K562 (cell line): ENCODE measurements around the gene DCAF17. TPM values are rescaled to one million over a fixed set of nuclear protein-coding genes. Genes with fewer than 3 reads are reported as not detected.

Experiments
- ATF7 ChIP-seq: fragments of 450-650 bp; IDR thresholded peaks from 2 replicates; pipeline ENCODE4 v1.7.1; 2014; ENCODE audit warnings: mild to moderate bottlenecking, moderate library complexity
- CC2D1A ChIP-seq: fragments of 450-650 bp; IDR thresholded peaks from 2 replicates; pipeline ENCODE4 v1.6.1; 2017; ENCODE audit warnings: mild to moderate bottlenecking
- CHD1 ChIP-seq: fragments of 200-600 bp; sonication (generic); IDR thresholded peaks from one replicate; pipeline ENCODE4 v1.6.1; 2012; ENCODE audit warnings: mild to moderate bottlenecking, moderate library complexity, low read length, inconsistent platforms
- EGR1 ChIP-seq: fragments of 450-650 bp; conservative IDR thresholded peaks from 2 replicates; pipeline ENCODE4 v1.6.1; 2017; ENCODE audit warnings: mild to moderate bottlenecking
- FOXK1 ChIP-seq: sonication (generic); formaldehyde crosslinking; IDR thresholded peaks from 2 replicates; pipeline ENCODE4 v1.8.0; 2022; ENCODE audit warnings: missing genetic modification reagents, mild to moderate bottlenecking, borderline replicate concordance
- FUS ChIP-seq: fragments of 200-400 bp; formaldehyde crosslinking; optimal IDR thresholded peaks from 2 replicates; pipeline ENCODE3; 2017; ENCODE audit warnings: low read depth, low read length
- HMG20B ChIP-seq: fragments of 250-450 bp; sonication (Bioruptor Pico); IDR thresholded peaks from 2 replicates; pipeline ENCODE4 v1.5.0; 2021; ENCODE audit warnings: mild to moderate bottlenecking
- IRF2 ChIP-seq: sonication (generic); formaldehyde crosslinking; IDR thresholded peaks from 2 replicates; pipeline ENCODE4 v1.8.1; 2022; ENCODE audit warnings: mild to moderate bottlenecking, missing genetic modification reagents
- JUN ChIP-seq, 2 experiments: sonication (generic) in 1 of 2; formaldehyde crosslinking in 1 of 2; IDR thresholded peaks; 2 replicates each; pipeline versions ENCODE4 v1.6.1 to v1.8.0; 2012 to 2022; ENCODE audit warnings: borderline replicate concordance in 2 of 2, mild to moderate bottlenecking in 2 of 2, improper control_type of control experiment in 1 of 2, low read depth in 1 of 2, low read length in 1 of 2, missing genetic modification reagents in 1 of 2
- NCOA1 ChIP-seq: fragments of 450-650 bp; IDR thresholded peaks from 2 replicates; pipeline ENCODE4 v1.6.1; 2016; ENCODE audit warnings: low read depth
- PCBP2 ChIP-seq: fragments of 200-400 bp; formaldehyde crosslinking; IDR thresholded peaks from 2 replicates; pipeline ENCODE4 v1.6.1; 2018; ENCODE audit warnings: low read length, low read depth, mild to moderate bottlenecking, moderate library complexity; ENCODE audit not compliant: poor library complexity, severe bottlenecking
- SMARCE1 ChIP-seq: fragments of 450-650 bp; IDR thresholded peaks from 2 replicates; pipeline ENCODE4 v1.7.1; 2016; ENCODE audit warnings: mild to moderate bottlenecking
- SP2 ChIP-seq: IDR thresholded peaks from 2 replicates; pipeline ENCODE4 v1.6.1; 2011; ENCODE audit warnings: mild to moderate bottlenecking, low read depth, low read length, moderate library complexity; ENCODE audit not compliant: poor library complexity, severe bottlenecking; ENCODE audit errors: extremely low read depth
- TAF7 ChIP-seq: fragments of 450-650 bp; IDR thresholded peaks from 2 replicates; pipeline ENCODE4 v1.6.1; 2016; ENCODE audit warnings: missing genetic modification characterization, missing compliant biosample characterization
- TOE1 ChIP-seq, 2 experiments: fragments of 450-650 bp in 1 of 2; sonication (generic) in 1 of 2; formaldehyde crosslinking in 1 of 2; IDR thresholded peaks; 2 replicates each; pipeline versions ENCODE4 v1.7.1 to v1.8.0; 2016 to 2022; ENCODE audit warnings: borderline replicate concordance in 2 of 2, mild to moderate bottlenecking in 2 of 2, antibody characterized with exemption in 1 of 2, inconsistent platforms in 1 of 2, low read depth in 1 of 2, missing genetic modification reagents in 1 of 2, moderate library complexity in 1 of 2
- ZFPM2 ChIP-seq: fragments of 250-450 bp; sonication (Bioruptor Pico); IDR thresholded peaks from 2 replicates; pipeline ENCODE4 v1.5.1; 2022; ENCODE audit warnings: mild to moderate bottlenecking
- ZNF12 ChIP-seq: sonication (generic); formaldehyde crosslinking; IDR thresholded peaks from 2 replicates; pipeline ENCODE4 v1.4.0; 2020; ENCODE audit warnings: mild to moderate bottlenecking, missing genetic modification reagents
- ZNF121 ChIP-seq: sonication (generic); formaldehyde crosslinking; conservative IDR thresholded peaks from 2 replicates; pipeline ENCODE4 v1.8.0; 2022; ENCODE audit warnings: missing genetic modification reagents
- ZNF3 ChIP-seq: fragments of 250-450 bp; sonication (Bioruptor Pico); IDR thresholded peaks from 2 replicates; pipeline ENCODE4 v1.5.0; 2021; ENCODE audit warnings: mild to moderate bottlenecking, moderate library complexity
- ZZZ3 ChIP-seq: fragments of 450-650 bp; IDR thresholded peaks from 2 replicates; pipeline ENCODE4 v1.6.1; 2016; ENCODE audit warnings: antibody characterized with exemption, mild to moderate bottlenecking, moderate library complexity
- polyA plus RNA-seq, 8 experiments: library from polyadenylated mRNA; depleted of rRNA in 4 of 8; stranded (reverse) in 5 of 8; unstranded in 3 of 8; fragments of >200 nt; fragmentation: Nextera tagmentation in 2 of 8; fragmentation: Illumina TruSeq in 1 of 8; extraction: Ambion mirVana in 2 of 8; extraction: Trizol in 1 of 8; gene quantifications; 2 replicates each; pipeline versions ENCODE4 v1.2.1 to v1.2.3, GENCODE V29; 2011 to 2014; ENCODE audit warnings: inconsistent platforms in 1 of 8, missing spikeins in 1 of 8
- total RNA-seq, 7 experiments: library from RNA; depleted of rRNA in 6 of 7; stranded (reverse); fragments of >200 nt in 6 of 7; fragmentation: Illumina TruSeq in 2 of 7; extraction: Trizol in 2 of 7; gene quantifications; 2 replicates each; pipeline versions ENCODE4 v1.2.1 to v1.2.3, GENCODE V29; 2011 to 2021; ENCODE audit warnings: low replicate concordance in 1 of 7
- TF ChIP-seq, protein P1 (sequence below): fragments of 450-650 bp; IDR thresholded peaks from one replicate; pipeline ENCODE4 v1.6.1; 2018; ENCODE audit warnings: mild to moderate bottlenecking, moderate library complexity; ENCODE audit not compliant: partially characterized antibody
- TF ChIP-seq, protein P2 (sequence below), 2 experiments: fragments of 450-650 bp in 1 of 2; sonication (generic) in 1 of 2; formaldehyde crosslinking in 1 of 2; IDR thresholded peaks in 1 of 2; conservative IDR thresholded peaks in 1 of 2; 2 replicates each; pipeline versions ENCODE4 v1.6.1 to v1.8.1; 2016 to 2023; ENCODE audit warnings: mild to moderate bottlenecking in 2 of 2, moderate library complexity in 2 of 2, inconsistent platforms in 1 of 2, missing genetic modification reagents in 1 of 2
- TF ChIP-seq, protein P3 (sequence below): conservative IDR thresholded peaks from 2 replicates; pipeline ENCODE4 v1.6.1; 2011; ENCODE audit warnings: low read depth, mild to moderate bottlenecking, low read length; ENCODE audit not compliant: control insufficient read depth
- TF ChIP-seq, protein P4 (sequence below): fragments of 450-650 bp; IDR thresholded peaks from 2 replicates; pipeline ENCODE4 v1.6.1; 2016; ENCODE audit warnings: low read depth, mild to moderate bottlenecking, moderate library complexity

Gene DCAF17
- total and polyA plus RNA-seq, 9 of the 15 experiments (the other 6 are each of a cell fraction or from before 2014, with no cell fraction given), result 10.0 to 38.5 (median 27.1) TPM

DNA sequence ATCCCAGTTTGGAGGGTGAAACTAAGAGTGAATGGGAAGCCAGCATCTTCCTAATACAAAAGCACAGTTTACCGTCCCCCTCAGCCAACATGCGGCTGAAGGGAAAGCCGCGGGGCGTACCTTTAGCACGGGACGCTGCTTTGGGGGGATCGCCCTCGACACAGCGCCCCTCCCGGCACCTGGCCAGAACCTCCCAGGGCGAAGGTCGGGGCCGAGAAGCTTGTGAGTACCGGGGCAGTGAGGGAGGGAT is 338 bp upstream of the DCAF17 start, which contains the start of gene METTL8 (continued):
- TF ChIP-seq NCOA1 (peak; percentile 33; the same call in 1 of the 2 replicates), CC2D1A (peak; percentile 97), HMG20B (no peak), CHD1 (no peak), ZNF3 (CRISPR knock-in tag) (no peak), SMARCE1 (no peak), IRF2 (CRISPR knock-in tag) (no peak), TOE1 (IDR thresholded peaks at IDR 0.05; ENCODE audit: borderline replicate concordance) (no peak), TOE1 (CRISPR knock-in tag; IDR thresholded peaks at IDR 0.05; ENCODE audit: borderline replicate concordance, low read depth) (no peak), ZZZ3 (no peak), ZNF12 (CRISPR knock-in tag) (no peak), FUS (no peak), PCBP2 (no peak), EGR1 (no peak), FOXK1 (no peak), JUN (IDR thresholded peaks at IDR 0.05; ENCODE audit: borderline replicate concordance, low read depth, low read length) (0 out of 2 replicates have a peak, but pooled peaks have one; percentile 52), JUN (CRISPR knock-in tag; IDR thresholded peaks at IDR 0.05; ENCODE audit: borderline replicate concordance) (no peak), ZFPM2 (no peak), TAF7 (peak; percentile 55; the same call in 1 of the 2 replicates), ATF7 (no peak), SP2 (no peak), ZNF121 (no peak)
- TF ChIP-seq, protein P1, sequence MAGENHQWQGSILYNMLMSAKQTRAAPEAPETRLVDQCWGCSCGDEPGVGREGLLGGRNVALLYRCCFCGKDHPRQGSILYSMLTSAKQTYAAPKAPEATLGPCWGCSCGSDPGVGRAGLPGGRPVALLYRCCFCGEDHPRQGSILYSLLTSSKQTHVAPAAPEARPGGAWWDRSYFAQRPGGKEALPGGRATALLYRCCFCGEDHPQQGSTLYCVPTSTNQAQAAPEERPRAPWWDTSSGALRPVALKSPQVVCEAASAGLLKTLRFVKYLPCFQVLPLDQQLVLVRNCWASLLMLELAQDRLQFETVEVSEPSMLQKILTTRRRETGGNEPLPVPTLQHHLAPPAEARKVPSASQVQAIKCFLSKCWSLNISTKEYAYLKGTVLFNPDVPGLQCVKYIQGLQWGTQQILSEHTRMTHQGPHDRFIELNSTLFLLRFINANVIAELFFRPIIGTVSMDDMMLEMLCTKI, result no peak
- TF ChIP-seq, protein P2, sequence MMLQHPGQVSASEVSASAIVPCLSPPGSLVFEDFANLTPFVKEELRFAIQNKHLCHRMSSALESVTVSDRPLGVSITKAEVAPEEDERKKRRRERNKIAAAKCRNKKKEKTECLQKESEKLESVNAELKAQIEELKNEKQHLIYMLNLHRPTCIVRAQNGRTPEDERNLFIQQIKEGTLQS (IDR thresholded peaks at IDR 0.05), result no peak
- TF ChIP-seq, protein P2 (CRISPR knock-in tag; conservative IDR thresholded peaks at IDR 0.05), result no peak
- TF ChIP-seq, protein P3, sequence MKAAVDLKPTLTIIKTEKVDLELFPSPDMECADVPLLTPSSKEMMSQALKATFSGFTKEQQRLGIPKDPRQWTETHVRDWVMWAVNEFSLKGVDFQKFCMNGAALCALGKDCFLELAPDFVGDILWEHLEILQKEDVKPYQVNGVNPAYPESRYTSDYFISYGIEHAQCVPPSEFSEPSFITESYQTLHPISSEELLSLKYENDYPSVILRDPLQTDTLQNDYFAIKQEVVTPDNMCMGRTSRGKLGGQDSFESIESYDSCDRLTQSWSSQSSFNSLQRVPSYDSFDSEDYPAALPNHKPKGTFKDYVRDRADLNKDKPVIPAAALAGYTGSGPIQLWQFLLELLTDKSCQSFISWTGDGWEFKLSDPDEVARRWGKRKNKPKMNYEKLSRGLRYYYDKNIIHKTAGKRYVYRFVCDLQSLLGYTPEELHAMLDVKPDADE, result no peak
- TF ChIP-seq, protein P4, sequence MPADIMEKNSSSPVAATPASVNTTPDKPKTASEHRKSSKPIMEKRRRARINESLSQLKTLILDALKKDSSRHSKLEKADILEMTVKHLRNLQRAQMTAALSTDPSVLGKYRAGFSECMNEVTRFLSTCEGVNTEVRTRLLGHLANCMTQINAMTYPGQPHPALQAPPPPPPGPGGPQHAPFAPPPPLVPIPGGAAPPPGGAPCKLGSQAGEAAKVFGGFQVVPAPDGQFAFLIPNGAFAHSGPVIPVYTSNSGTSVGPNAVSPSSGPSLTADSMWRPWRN, result peak; percentile 38; the same call in 1 of the 2 replicates
